Cardiac muscle cell (in vitro differentiated cells and primary cell): ENCODE data around the gene TCF12. TPM values are rescaled to one million over a fixed set of nuclear protein-coding genes. Genes with fewer than 3 reads are reported as not detected.

ENCODE experiments used
- DNase-seq, 2 donors: peaks; one replicate each; pipeline versions ENCODE4 v3.0.0 to v3.0.0-alpha.2; 2010 to 2017; ENCODE audit warnings: low read depth in 1 of 2, low spot score in 1 of 2
- H3K27ac ChIP-seq: fragments of 200-600 bp; sonication (generic); 2 replicates; pipeline ENCODE4 v1.5.1; 2016
- H3K27me3 ChIP-seq: fragments of 200-600 bp; sonication (generic); 2 replicates; pipeline ENCODE4 v1.6.0; 2016; ENCODE audit warnings: control low read depth
- H3K36me3 ChIP-seq: fragments of 200-600 bp; sonication (generic); 2 replicates; pipeline ENCODE4 v1.5.1; 2016; ENCODE audit warnings: control low read depth
- H3K4me1 ChIP-seq: fragments of 200-600 bp; sonication (generic); 2 replicates; pipeline ENCODE4 v1.8.1; 2017; ENCODE audit warnings: low read depth, mild to moderate bottlenecking, mixed run types
- H3K4me3 ChIP-seq: fragments of 200-600 bp; sonication (generic); 2 replicates; pipeline ENCODE4 v1.5.1; 2016; ENCODE audit warnings: mild to moderate bottlenecking
- H3K9me3 ChIP-seq: fragments of 200-600 bp; sonication (generic); 2 replicates; pipeline ENCODE4 v1.5.1; 2017; ENCODE audit warnings: low read depth, mild to moderate bottlenecking, control low read depth
- polyA plus RNA-seq: library from polyadenylated mRNA; unstranded; fragments of >200 nt; fragmentation: Nextera tagmentation; extraction: Ambion mirVana; gene quantifications from 2 replicates; pipeline ENCODE4 v1.2.1, GENCODE V29; 2016
- total RNA-seq: library from RNA; depleted of rRNA; stranded (reverse); fragments of >200 nt; gene quantifications from 2 replicates; pipeline ENCODE4 v1.2.3, GENCODE V29; 2016
- TF ChIP-seq, protein P1 (sequence below): IDR thresholded peaks from 2 replicates; pipeline ENCODE4 v1.5.1; 2012; ENCODE audit warnings: low read depth, mild to moderate bottlenecking, low read length

TCF12 gene
- total and polyA plus RNA-seq, 2 experiments from 2014 or later: 42.6 to 137 TPM

DNA sequence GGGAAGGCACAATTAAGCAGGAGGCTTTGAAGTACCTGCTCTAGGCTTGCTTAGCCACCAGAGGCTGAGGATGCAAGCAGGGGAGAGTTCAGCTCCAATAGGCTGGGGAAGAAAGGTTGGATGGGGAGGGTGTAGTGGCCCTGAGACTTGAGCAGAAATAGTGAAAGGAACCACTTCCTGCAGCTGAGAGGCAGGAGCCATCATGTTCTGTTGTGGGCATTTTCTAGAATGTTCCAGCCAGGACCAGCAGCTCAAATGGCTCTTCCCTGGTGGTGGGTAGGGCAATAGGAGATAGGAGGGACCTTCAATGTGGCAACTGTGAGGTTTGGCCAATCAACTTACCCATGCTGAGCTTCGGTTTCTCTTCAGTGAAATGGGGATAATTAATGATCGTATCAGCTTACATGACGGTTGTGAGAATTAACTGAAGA, 378.7 kb downstream of the TCF12 start:
- H3K4me1 ChIP-seq: no peaks in the 10 kb centered on the region
- no peaks in the 10 kb centered on the region for H3K27me3 ChIP-seq
- H3K36me3 ChIP-seq: no peaks in the 10 kb centered on the region
- H3K27ac ChIP-seq: no peak overlapping the region
- DNase-seq: no peak
- no peaks in the 10 kb centered on the region for H3K9me3 ChIP-seq
- TF ChIP-seq, protein P1, sequence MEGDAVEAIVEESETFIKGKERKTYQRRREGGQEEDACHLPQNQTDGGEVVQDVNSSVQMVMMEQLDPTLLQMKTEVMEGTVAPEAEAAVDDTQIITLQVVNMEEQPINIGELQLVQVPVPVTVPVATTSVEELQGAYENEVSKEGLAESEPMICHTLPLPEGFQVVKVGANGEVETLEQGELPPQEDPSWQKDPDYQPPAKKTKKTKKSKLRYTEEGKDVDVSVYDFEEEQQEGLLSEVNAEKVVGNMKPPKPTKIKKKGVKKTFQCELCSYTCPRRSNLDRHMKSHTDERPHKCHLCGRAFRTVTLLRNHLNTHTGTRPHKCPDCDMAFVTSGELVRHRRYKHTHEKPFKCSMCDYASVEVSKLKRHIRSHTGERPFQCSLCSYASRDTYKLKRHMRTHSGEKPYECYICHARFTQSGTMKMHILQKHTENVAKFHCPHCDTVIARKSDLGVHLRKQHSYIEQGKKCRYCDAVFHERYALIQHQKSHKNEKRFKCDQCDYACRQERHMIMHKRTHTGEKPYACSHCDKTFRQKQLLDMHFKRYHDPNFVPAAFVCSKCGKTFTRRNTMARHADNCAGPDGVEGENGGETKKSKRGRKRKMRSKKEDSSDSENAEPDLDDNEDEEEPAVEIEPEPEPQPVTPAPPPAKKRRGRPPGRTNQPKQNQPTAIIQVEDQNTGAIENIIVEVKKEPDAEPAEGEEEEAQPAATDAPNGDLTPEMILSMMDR: no peak
- no peak overlapping the region for H3K4me3 ChIP-seq

DNA sequence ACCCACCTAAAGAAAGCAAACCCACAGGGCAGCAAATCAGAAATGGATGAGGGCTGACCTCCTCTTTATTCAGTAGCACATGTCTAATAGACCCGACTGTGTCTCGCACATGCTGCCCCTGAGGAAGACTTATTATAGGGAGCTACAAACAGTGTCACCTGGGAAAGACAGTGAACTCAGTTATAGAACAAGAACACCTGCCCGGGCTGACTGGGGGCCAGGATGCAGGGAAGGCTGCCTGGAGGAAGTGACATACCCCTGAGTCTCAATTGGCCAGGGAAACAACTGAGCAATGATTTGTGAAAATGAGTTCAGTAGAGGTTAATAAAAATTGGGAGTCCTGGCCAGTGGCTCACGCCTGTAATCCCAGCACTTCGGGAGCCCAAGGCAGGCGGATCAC, 379.2 kb downstream of the TCF12 start:
- DNase-seq: no peak
- H3K36me3 ChIP-seq: no peaks in the 10 kb centered on the region

DNA sequence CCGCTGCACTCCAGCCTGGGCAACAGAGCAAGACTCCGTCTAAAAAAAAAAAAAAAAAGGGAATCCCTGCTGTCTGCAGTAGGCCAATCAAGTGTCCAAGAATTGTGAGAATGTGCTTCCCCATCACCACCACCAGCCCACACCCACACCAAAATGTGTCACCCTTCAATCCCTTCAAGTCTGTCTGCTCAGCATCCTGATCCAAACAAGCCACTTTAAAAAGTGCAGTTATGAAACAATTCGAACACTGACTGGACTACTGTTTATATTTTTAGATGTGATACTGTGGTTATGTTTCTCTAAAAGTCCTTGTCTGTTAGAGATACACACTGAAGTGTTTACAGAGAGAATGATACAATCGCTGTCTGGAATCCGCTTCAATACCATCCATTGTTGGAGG, 379.8 kb downstream of the TCF12 start:
- DNase-seq: no peak
- Histone ChIP-seq H3K27ac (no peak overlapping the region), H3K9me3 (no peaks in the 10 kb centered on the region), H3K36me3 (no peaks in the 10 kb centered on the region), H3K4me1 (no peaks in the 10 kb centered on the region), H3K27me3 (no peaks in the 10 kb centered on the region), H3K4me3 (no peak overlapping the region)
- TF ChIP-seq, protein P1: no peak

More for the DNA sequence above, 379.2 kb downstream of the TCF12 start:
- no peak overlapping the region for H3K27ac ChIP-seq
- H3K4me3 ChIP-seq: no peak overlapping the region
- TF ChIP-seq, protein P1: no peak
- H3K4me1 ChIP-seq: no peaks in the 10 kb centered on the region
- H3K9me3 ChIP-seq: no peaks in the 10 kb centered on the region
- H3K27me3 ChIP-seq: no peaks in the 10 kb centered on the region

DNA sequence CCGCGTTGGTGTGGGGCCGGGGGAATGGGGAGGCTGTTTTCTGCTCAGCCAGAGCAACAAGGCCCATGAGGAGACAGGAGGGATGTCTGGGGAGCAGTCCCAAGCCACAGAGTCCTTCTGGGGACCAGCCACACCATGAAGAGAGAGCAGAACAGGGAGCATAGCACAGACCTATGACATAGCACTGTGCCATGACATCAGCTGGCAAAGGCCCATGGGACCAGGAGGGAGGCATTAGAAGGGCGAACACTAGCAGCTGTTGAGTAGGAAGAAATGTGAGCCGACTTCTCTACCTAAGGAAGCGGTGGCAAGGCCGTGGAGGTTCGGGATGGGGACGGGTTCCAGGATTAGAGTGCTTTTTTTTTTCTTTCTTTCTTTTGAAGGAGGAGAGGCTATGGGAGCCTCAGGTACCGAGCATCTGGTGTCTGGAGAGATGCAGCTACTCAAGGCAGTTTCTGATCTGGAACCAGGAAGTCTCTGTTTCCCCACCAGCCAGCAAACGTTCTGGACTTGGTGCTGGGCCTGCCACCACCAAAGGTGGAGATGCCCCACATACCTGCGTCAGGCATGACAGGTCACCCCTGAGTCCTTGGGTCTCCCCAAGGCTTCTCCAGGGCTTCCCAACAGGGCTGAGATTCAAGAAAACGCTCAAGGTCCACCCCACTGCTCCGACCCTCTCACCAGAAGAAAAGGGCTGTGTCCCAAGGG, 380.6 kb downstream of the TCF12 start:
- Histone ChIP-seq H3K36me3 (no peaks in the 10 kb centered on the region), H3K4me1 (no peaks in the 10 kb centered on the region), H3K27ac (no peak overlapping the region), H3K4me3 (no peak overlapping the region), H3K9me3 (no peaks in the 10 kb centered on the region), H3K27me3 (no peaks in the 10 kb centered on the region)
- TF ChIP-seq, protein P1: no peak
- DNase-seq: no peak

DNA sequence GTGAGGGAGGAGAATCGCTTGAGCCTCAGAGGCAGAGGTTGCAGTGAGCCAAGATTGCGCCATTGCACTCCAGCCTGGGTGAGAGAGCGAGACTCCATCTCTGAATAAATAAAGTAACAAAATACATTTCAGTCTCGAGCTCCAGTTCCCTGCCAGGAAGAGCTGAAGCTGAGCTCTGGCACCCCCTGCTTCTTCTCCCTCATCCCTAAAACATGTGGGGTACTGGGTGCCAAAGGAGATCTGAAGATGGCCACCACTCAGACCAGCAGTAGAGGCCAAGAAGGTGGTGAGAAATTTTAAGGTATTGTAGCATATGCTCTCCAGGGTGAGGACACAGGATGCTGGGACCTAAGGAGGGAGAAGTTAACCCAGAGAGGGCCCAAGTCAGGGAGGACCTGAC, 382.9 kb downstream of the TCF12 start:
- Histone ChIP-seq H3K27ac (no peak overlapping the region), H3K36me3 (no peaks in the 10 kb centered on the region), H3K4me3 (no peak overlapping the region), H3K9me3 (no peaks in the 10 kb centered on the region), H3K4me1 (no peaks in the 10 kb centered on the region), H3K27me3 (no peaks in the 10 kb centered on the region)
- no peak for DNase-seq
- TF ChIP-seq, protein P1: no peak
